Gastroesophageal sphincter (tissue), 3 donors: ENCODE results near the gene INPP1.
"Not testable (repeated sequence)": the region's sequence is repeated elsewhere in the genome, so short reads cannot be mapped to it uniquely, and the experiment has no call there.

ENCODE experiments used
- POLR2A ChIP-seq, 2 donors: fragments of 450-650 bp; IDR thresholded peaks; one replicate each; pipeline ENCODE4 v1.6.1; 2017; ENCODE audit warnings: antibody characterized with exemption in 2 of 2, mild to moderate bottlenecking in 2 of 2, moderate library complexity in 1 of 2
- POLR2AphosphoS5 ChIP-seq: sonication (generic); formaldehyde crosslinking; IDR thresholded peaks from one replicate; pipeline ENCODE4 v1.6.1; 2017; ENCODE audit warnings: antibody characterized with exemption
- TF ChIP-seq, protein P1 (sequence below), 4 experiments: fragments of 200-600 bp in 2 of 4; fragments of 450-650 bp in 2 of 4; sonication (generic) in 1 of 4; IDR thresholded peaks; one replicate each; pipeline ENCODE4 v1.5.1; 2017 to 2019; ENCODE audit warnings: antibody characterized with exemption in 4 of 4, mild to moderate bottlenecking in 2 of 4, moderate library complexity in 2 of 4

DNA sequence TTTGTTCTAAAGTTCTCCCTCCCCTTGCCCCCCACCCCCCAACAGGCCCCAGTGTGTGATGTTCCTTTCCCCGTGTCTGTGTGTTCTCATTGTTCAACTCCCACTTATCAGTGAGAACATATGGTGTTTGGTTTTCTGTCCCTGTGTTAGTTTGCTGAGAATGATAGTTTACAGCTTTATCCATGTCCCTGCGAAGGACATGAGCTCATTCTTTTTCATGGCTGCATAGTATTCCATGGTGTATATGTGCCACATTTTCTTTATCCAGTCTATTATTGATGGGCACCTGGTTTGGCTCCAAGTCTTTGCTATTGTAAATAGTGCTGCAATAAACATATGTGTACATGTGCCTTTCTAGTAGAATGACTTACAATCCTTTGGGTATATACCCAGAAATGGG lies 45.5 kb upstream of the INPP1 start:
- TF ChIP-seq POLR2A (IDR thresholded peaks at IDR 0.05); POLR2AphosphoS5: not testable (repeated sequence)
- TF ChIP-seq, protein P1, sequence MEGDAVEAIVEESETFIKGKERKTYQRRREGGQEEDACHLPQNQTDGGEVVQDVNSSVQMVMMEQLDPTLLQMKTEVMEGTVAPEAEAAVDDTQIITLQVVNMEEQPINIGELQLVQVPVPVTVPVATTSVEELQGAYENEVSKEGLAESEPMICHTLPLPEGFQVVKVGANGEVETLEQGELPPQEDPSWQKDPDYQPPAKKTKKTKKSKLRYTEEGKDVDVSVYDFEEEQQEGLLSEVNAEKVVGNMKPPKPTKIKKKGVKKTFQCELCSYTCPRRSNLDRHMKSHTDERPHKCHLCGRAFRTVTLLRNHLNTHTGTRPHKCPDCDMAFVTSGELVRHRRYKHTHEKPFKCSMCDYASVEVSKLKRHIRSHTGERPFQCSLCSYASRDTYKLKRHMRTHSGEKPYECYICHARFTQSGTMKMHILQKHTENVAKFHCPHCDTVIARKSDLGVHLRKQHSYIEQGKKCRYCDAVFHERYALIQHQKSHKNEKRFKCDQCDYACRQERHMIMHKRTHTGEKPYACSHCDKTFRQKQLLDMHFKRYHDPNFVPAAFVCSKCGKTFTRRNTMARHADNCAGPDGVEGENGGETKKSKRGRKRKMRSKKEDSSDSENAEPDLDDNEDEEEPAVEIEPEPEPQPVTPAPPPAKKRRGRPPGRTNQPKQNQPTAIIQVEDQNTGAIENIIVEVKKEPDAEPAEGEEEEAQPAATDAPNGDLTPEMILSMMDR (IDR thresholded peaks at IDR 0.05): not testable (repeated sequence)
